Fibroblast of lung (primary cell): Measurements from ENCODE around the gene RNU5D-1. TPM values are rescaled to one million over a fixed set of nuclear protein-coding genes. Genes with fewer than 3 reads are reported as not detected.
A peak's percentile ranks its signal among the peaks of the same experiment; 100 is the strongest.

ENCODE experiments used
- DNase-seq, 2 donors: peaks; one replicate each; pipeline versions ENCODE4 v3.0.0 to v3.0.0-alpha.2; 2010; ENCODE audit warnings: low read depth in 2 of 2
- H2AFZ ChIP-seq: 2 replicates; pipeline ENCODE4 v1.5.1; 2012; ENCODE audit warnings: low read length, control low read depth, inconsistent platforms
- H3K27ac ChIP-seq: 2 replicates; pipeline ENCODE4 v1.5.1; 2011; ENCODE audit warnings: low read length, control low read depth; ENCODE audit not compliant: insufficient read depth
- H3K27me3 ChIP-seq: 2 replicates; pipeline ENCODE4 v1.5.1; 2011; ENCODE audit warnings: mild to moderate bottlenecking, low read length; ENCODE audit not compliant: control insufficient read depth, insufficient read depth
- H3K36me3 ChIP-seq: 2 replicates; pipeline ENCODE4 v1.5.1; 2011; ENCODE audit warnings: low read length; ENCODE audit not compliant: control insufficient read depth, insufficient read depth
- H3K4me1 ChIP-seq: 2 replicates; pipeline ENCODE4 v1.5.1; 2011; ENCODE audit warnings: low read length; ENCODE audit not compliant: control insufficient read depth, insufficient read depth; ENCODE audit errors: extremely low read depth
- H3K4me2 ChIP-seq: 2 replicates; pipeline ENCODE4 v1.5.1; 2011; ENCODE audit warnings: low read length, control low read depth; ENCODE audit not compliant: insufficient read depth; ENCODE audit errors: extremely low read depth
- H3K4me3 ChIP-seq, 4 experiments: fragments of 200-600 bp in 1 of 4; sonication (generic) in 1 of 4; replicated peaks in 1 of 4; 2 replicates each; pipeline ENCODE4 v1.5.1; 2011 to 2016; ENCODE audit warnings: low read length in 4 of 4, low read depth in 3 of 4, mild to moderate bottlenecking in 3 of 4, control low read depth in 2 of 4, inconsistent platforms in 1 of 4, mixed read lengths in 1 of 4; ENCODE audit not compliant: insufficient read depth in 1 of 4; ENCODE audit errors: control extremely low read depth in 1 of 4
- H3K79me2 ChIP-seq: 2 replicates; pipeline ENCODE4 v1.5.1; 2012; ENCODE audit warnings: mild to moderate bottlenecking, low read length, inconsistent platforms; ENCODE audit not compliant: control insufficient read depth, insufficient read depth
- H3K9ac ChIP-seq: 2 replicates; pipeline ENCODE4 v1.5.1; 2011; ENCODE audit warnings: mild to moderate bottlenecking, low read length, control low read depth; ENCODE audit not compliant: insufficient read depth
- H3K9me3 ChIP-seq: 2 replicates; pipeline ENCODE4 v1.5.1; 2012; ENCODE audit warnings: low read depth, low read length; ENCODE audit not compliant: control insufficient read depth, insufficient read depth
- H4K20me1 ChIP-seq: 2 replicates; pipeline ENCODE4 v1.5.1; 2011; ENCODE audit warnings: low read length; ENCODE audit not compliant: control insufficient read depth, insufficient read depth; ENCODE audit errors: extremely low read depth
- CTCF ChIP-seq, 2 donors: IDR thresholded peaks in 1 of 2; conservative IDR thresholded peaks in 1 of 2; 1 replicate in 1 of 2; 2 replicates in 1 of 2; pipeline ENCODE4 v1.5.1; 2011 to 2012; ENCODE audit warnings: low read length in 2 of 2, control low read depth in 1 of 2, inconsistent platforms in 1 of 2, low read depth in 1 of 2, mild to moderate bottlenecking in 1 of 2
- EZH2 ChIP-seq: IDR thresholded peaks from 2 replicates; pipeline ENCODE4 v1.5.1; 2012; ENCODE audit warnings: low read length, control low read depth, mild to moderate bottlenecking; ENCODE audit errors: missing control alignments
- polyA plus RNA-seq, 2 donors: library from polyadenylated mRNA; depleted of rRNA in 1 of 2; stranded (reverse) in 1 of 2; unstranded in 1 of 2; fragments of >200 nt; gene quantifications; 2 replicates each; pipeline ENCODE4 v1.2.1, GENCODE V29; 2011 to 2012; ENCODE audit warnings: missing spikeins in 1 of 2
- total RNA-seq: library from RNA; depleted of rRNA; stranded (reverse); fragments of >200 nt; gene quantifications from 2 replicates; pipeline ENCODE4 v1.2.1, GENCODE V29; 2014

RNU5D-1 gene
- total and polyA plus RNA-seq, 2 donors (not counting 1 experiment from before 2014, with no cell fraction given) = not detected

DNA sequence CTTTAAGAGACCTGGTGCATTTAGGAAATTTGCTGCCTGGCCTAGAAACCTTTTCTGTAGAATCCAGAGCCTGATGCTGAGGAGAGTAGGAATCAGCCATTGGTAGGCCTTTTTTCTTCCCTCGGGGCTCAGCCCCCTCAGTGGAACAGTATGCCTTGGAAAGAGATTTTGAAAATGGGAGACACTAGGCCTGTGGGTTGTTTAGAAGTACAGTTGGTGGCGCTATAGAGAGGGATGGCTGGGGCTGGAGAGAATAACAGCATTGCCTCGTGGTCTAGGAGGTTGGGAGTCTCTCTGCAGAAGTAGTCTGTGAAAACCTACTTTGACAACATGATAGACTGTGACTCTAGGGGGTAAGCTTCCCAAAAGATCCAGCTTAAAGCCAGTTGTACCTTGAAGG lies 16.9 kb upstream of the RNU5D-1 start:
- no peak overlapping the region for H2AFZ ChIP-seq

DNA sequence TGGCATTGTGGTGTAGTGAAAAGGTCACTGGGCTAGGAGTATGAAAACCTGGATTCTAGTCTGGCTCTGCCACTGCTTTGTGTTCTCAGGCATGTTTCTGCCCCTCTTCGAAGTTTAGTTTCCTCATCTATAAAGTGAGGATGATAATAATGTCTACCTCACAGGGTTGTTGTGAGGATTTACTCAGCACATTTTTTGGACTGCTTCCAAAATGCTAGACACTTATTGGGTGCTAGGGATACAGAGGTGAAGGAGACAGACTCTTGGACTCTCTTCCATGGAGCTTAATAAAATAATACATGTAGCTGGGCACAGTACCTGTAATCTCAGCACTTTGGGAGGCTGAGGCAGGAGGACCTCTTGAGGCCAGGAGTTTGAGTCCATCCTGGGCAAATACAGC lies 12.2 kb upstream of the RNU5D-1 start:
- Histone ChIP-seq H3K4me3 (no peak overlapping the region), H4K20me1 (no peaks in the 10 kb centered on the region), H3K79me2 (peaks cover 48% of the 10 kb centered on the region), H3K4me1 (peaks cover 12% of the 10 kb centered on the region), H3K36me3 (peaks cover 8% of the 10 kb centered on the region), H3K9ac (no peak overlapping the region), H3K27me3 (no peaks in the 10 kb centered on the region), H3K4me2 (no peak overlapping the region), H3K27ac (no peak overlapping the region), H3K9me3 (no peaks in the 10 kb centered on the region), H2AFZ (peak overlapping the region; percentile 58)
- DNase-seq = no peak
- TF ChIP-seq EZH2 = no peak

More for the DNA sequence above, 16.9 kb upstream of the RNU5D-1 start:
- Histone ChIP-seq H3K27ac (no peak overlapping the region), H4K20me1 (no peaks in the 10 kb centered on the region), H3K9ac (no peak overlapping the region), H3K4me3 (no peak overlapping the region), H3K79me2 (peaks cover 24% of the 10 kb centered on the region), H3K36me3 (peaks cover 16% of the 10 kb centered on the region), H3K9me3 (no peaks in the 10 kb centered on the region), H3K4me2 (no peak overlapping the region), H3K4me1 (peaks cover 4% of the 10 kb centered on the region), H3K27me3 (no peaks in the 10 kb centered on the region)
- DNase-seq = no peak
- TF ChIP-seq CTCF (conservative IDR thresholded peaks at IDR 0.05 in 1 of 2, IDR thresholded peaks at IDR 0.05 in 1 of 2; ENCODE audit: low read depth in 1 of 2, low read length in 2 of 2) (peak in 1 of 2 donors; percentile 5), EZH2 (no peak)

DNA sequence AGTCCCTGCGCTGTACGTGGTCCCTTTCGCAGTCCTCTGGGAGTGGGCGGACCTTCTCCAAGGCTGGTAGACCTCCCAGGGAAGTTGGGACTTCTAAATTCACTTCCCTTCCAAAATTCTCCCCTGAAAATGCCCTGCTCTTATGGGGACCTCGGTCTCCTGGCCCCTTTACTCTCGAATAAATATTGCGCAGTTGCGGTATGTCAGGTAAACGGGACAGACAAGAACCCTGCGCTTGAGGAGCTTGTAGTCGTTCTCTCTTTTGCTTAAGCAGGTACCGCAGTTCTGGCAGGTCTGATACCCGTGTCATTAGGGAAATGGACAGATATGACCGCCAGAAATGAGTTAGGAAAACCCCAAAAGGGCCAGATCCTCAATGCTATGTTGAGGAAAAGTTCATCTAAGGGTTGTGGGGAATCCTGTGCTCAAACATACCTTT lies 9.2 kb upstream of the RNU5D-1 start:
- H3K9me3 ChIP-seq = no peaks in the 10 kb centered on the region
- H3K36me3 ChIP-seq = no peaks in the 10 kb centered on the region
- H3K4me3 ChIP-seq = peak overlapping the region; percentile 72 to 88 (median 86)
- peaks cover 41% of the 10 kb centered on the region for H3K79me2 ChIP-seq
- TF ChIP-seq CTCF (conservative IDR thresholded peaks at IDR 0.05 in 1 of 2, IDR thresholded peaks at IDR 0.05 in 1 of 2; ENCODE audit: low read depth in 1 of 2, low read length in 2 of 2) (no peak), EZH2 (no peak)
- H3K27me3 ChIP-seq = no peaks in the 10 kb centered on the region
- DNase-seq = no peak
- H3K4me1 ChIP-seq = peaks cover 12% of the 10 kb centered on the region
- H3K4me2 ChIP-seq = peak overlapping the region; percentile 84
- H3K9ac ChIP-seq = peak overlapping the region; percentile 43
- peak overlapping the region; percentile 81 for H3K27ac ChIP-seq
- peak overlapping the region; percentile 80 for H2AFZ ChIP-seq
- no peaks in the 10 kb centered on the region for H4K20me1 ChIP-seq
